A549 (cell line): ENCODE results near the gene KRT3. TPM values are rescaled to one million over a fixed set of nuclear protein-coding genes. Genes with fewer than 3 reads are reported as not detected.

ENCODE experiments used
- ATAC-seq, 2 experiments: fragments of 200-7000 bp in 1 of 2; fragments of >200 bp in 1 of 2; cut with Nextera tagmentation in 1 of 2; cut with Tn5 transposase in 1 of 2; 3 replicates each; pipeline versions ENCODE4 v1.8.0 to v1.9.1; 2018 to 2020; ENCODE audit warnings: mild to moderate bottlenecking in 1 of 2, moderate library complexity in 1 of 2
- CTCF ChIA-PET: fragments of 300-600 bp; sonication (Branson Sonifier 250); formaldehyde crosslinking; extraction: SDS; loops from one replicate; lab custom pipeline; 2021; ENCODE audit warnings: antibody characterized with exemption, inconsistent platforms; lab: Yijun Ruan, JAX
- POLR2A ChIA-PET: fragments of 350-600 bp; formaldehyde crosslinking; extraction: SDS; loops from one replicate; lab custom pipeline; 2021; ENCODE audit warnings: antibody characterized with exemption, inconsistent platforms; lab: Yijun Ruan, JAX
- DNase-seq, 2 experiments: peaks; one replicate each; pipeline versions ENCODE4 v3.0.0 to v3.0.0-alpha.2; 2011 to 2016; ENCODE audit warnings: low read depth in 1 of 2, low spot score in 1 of 2
- FAIRE-seq: peaks from 2 replicates; lab custom pipeline; 2011; peaks lifted over from hg19 to GRCh38; lab: Jason Lieb, UNC
- H3K27ac ChIP-seq, 2 experiments: fragments of >200 bp; sonication (Bioruptor Twin); formaldehyde crosslinking; 3 replicates each; pipeline ENCODE4 v1.5.1; 2016 to 2017
- H3K4me1 ChIP-seq: fragments of >200 bp; sonication (Bioruptor Twin); formaldehyde crosslinking; 3 replicates; pipeline ENCODE4 v1.6.1; 2016
- H3K4me2 ChIP-seq: fragments of >200 bp; sonication (Bioruptor Twin); formaldehyde crosslinking; 3 replicates; pipeline ENCODE4 v1.6.1; 2016
- H3K4me3 ChIP-seq: fragments of >200 bp; sonication (Bioruptor Twin); formaldehyde crosslinking; 3 replicates; pipeline ENCODE4 v1.5.1; 2016
- H3K9me3 ChIP-seq: fragments of >200 bp; sonication (Bioruptor Twin); formaldehyde crosslinking; 3 replicates; pipeline ENCODE4 v1.6.1; 2016
- BHLHE40 ChIP-seq: IDR thresholded peaks from 2 replicates; pipeline ENCODE4 v1.6.1; 2012; ENCODE audit warnings: low read depth, low read length, inconsistent platforms
- CBX2 ChIP-seq: fragments of 200-600 bp; sonication (generic); IDR thresholded peaks from 2 replicates; pipeline ENCODE4 v1.6.1; 2016; ENCODE audit warnings: low read depth, mild to moderate bottlenecking, borderline replicate concordance
- CHD2 ChIP-seq: fragments of 150-350 bp; IDR thresholded peaks from 2 replicates; pipeline ENCODE4 v1.6.1; 2014; ENCODE audit warnings: low read length; ENCODE audit not compliant: partially characterized antibody
- EHF ChIP-seq: fragments of 250-450 bp; sonication (Bioruptor Pico); IDR thresholded peaks from 2 replicates; pipeline ENCODE4 v1.5.0; 2020; ENCODE audit warnings: mild to moderate bottlenecking
- EHMT2 ChIP-seq: fragments of 200-600 bp; sonication (generic); IDR thresholded peaks from 2 replicates; pipeline ENCODE4 v1.6.1; 2016; ENCODE audit warnings: antibody characterized with exemption, low read depth, mild to moderate bottlenecking, moderate library complexity
- FOXS1 ChIP-seq: fragments of 250-450 bp; sonication (Bioruptor Pico); IDR thresholded peaks from 2 replicates; pipeline ENCODE4 v1.5.0; 2020; ENCODE audit warnings: mild to moderate bottlenecking, moderate library complexity
- GATA3 ChIP-seq: IDR thresholded peaks from 2 replicates; pipeline ENCODE4 v1.6.1; 2012; ENCODE audit warnings: borderline replicate concordance
- HEYL ChIP-seq: fragments of 250-450 bp; sonication (Bioruptor Pico); IDR thresholded peaks from 2 replicates; pipeline ENCODE4 v1.8.0; 2021; ENCODE audit warnings: mild to moderate bottlenecking, moderate library complexity
- HOXA7 ChIP-seq: fragments of 250-450 bp; sonication (Bioruptor Pico); IDR thresholded peaks from 2 replicates; pipeline ENCODE4 v1.5.0; 2020; ENCODE audit warnings: mild to moderate bottlenecking, moderate library complexity
- HOXB13 ChIP-seq: fragments of 250-450 bp; sonication (Bioruptor Pico); IDR thresholded peaks from 2 replicates; pipeline ENCODE4 v1.5.0; 2020; ENCODE audit warnings: low read depth, mild to moderate bottlenecking, moderate library complexity
- HOXB5 ChIP-seq: fragments of 250-450 bp; sonication (Bioruptor Pico); IDR thresholded peaks from 2 replicates; pipeline ENCODE4 v1.5.0; 2020; ENCODE audit warnings: mild to moderate bottlenecking, moderate library complexity
- KDM1A ChIP-seq: fragments of 200-600 bp; sonication (generic); IDR thresholded peaks from 2 replicates; pipeline ENCODE4 v1.6.1; 2016; ENCODE audit warnings: low read depth, mild to moderate bottlenecking
- KDM5A ChIP-seq: fragments of 200-600 bp; sonication (generic); IDR thresholded peaks from 2 replicates; pipeline ENCODE4 v1.6.1; 2016; ENCODE audit warnings: antibody characterized with exemption, mild to moderate bottlenecking
- MAFK ChIP-seq: fragments of 450-650 bp; IDR thresholded peaks from 2 replicates; pipeline ENCODE4 v1.6.1; 2014; ENCODE audit not compliant: partially characterized antibody
- NR3C1 ChIP-seq: fragments of >200 bp; sonication (Bioruptor Twin); formaldehyde crosslinking; IDR thresholded peaks from 3 replicates; pipeline ENCODE4 v1.6.1; 2017
- POLR2AphosphoS2 ChIP-seq: conservative IDR thresholded peaks from 2 replicates; pipeline ENCODE4 v1.6.1; 2012; ENCODE audit warnings: low read length, improper control_type of control experiment, inconsistent platforms
- TFCP2L1 ChIP-seq: fragments of 250-450 bp; sonication (Bioruptor Pico); IDR thresholded peaks from 2 replicates; pipeline ENCODE4 v1.5.0; 2021; ENCODE audit warnings: mild to moderate bottlenecking
- TP53 ChIP-seq: fragments of 250-450 bp; sonication (Bioruptor Pico); IDR thresholded peaks from 2 replicates; pipeline ENCODE4 v1.5.0; 2021; ENCODE audit warnings: mild to moderate bottlenecking, moderate library complexity
- ZC3H11A ChIP-seq: fragments of 450-650 bp; IDR thresholded peaks from 2 replicates; pipeline ENCODE4 v1.6.1; 2014; ENCODE audit warnings: antibody characterized with exemption, mild to moderate bottlenecking
- ZNF302 ChIP-seq: fragments of 250-450 bp; sonication (Bioruptor Pico); IDR thresholded peaks from 2 replicates; pipeline ENCODE4 v1.9.0; 2021; ENCODE audit warnings: inconsistent platforms, mild to moderate bottlenecking, moderate library complexity
- WGBS: methylation state at CpG from one replicate; pipeline ENCODE4 v1.1.6; 2017; ENCODE audit errors: missing lambda C conversion rate; 5-methylcytosine and 5-hydroxymethylcytosine counted together
- polyA plus RNA-seq, 4 experiments: library from polyadenylated mRNA; depleted of rRNA in 3 of 4; stranded (reverse); fragments of >200 nt; fragmentation: RNase III in 1 of 4; extraction: RNeasy Plus Mini Kit Qiagen cat#74134 plus additional on column Dnase treatment in 1 of 4; gene quantifications; 2 replicates in 3 of 4; 3 replicates in 1 of 4; pipeline ENCODE4 v1.2.3, GENCODE V29; 2011 to 2017
- TF ChIP-seq, protein P1 (sequence below): fragments of 450-650 bp; IDR thresholded peaks from 2 replicates; pipeline ENCODE4 v1.6.1; 2014; ENCODE audit warnings: antibody characterized with exemption

KRT3 gene
- polyA plus RNA-seq, 2 of the 4 experiments (the other 2 are of a cell fraction) = 0.04 to 0.06 TPM

DNA sequence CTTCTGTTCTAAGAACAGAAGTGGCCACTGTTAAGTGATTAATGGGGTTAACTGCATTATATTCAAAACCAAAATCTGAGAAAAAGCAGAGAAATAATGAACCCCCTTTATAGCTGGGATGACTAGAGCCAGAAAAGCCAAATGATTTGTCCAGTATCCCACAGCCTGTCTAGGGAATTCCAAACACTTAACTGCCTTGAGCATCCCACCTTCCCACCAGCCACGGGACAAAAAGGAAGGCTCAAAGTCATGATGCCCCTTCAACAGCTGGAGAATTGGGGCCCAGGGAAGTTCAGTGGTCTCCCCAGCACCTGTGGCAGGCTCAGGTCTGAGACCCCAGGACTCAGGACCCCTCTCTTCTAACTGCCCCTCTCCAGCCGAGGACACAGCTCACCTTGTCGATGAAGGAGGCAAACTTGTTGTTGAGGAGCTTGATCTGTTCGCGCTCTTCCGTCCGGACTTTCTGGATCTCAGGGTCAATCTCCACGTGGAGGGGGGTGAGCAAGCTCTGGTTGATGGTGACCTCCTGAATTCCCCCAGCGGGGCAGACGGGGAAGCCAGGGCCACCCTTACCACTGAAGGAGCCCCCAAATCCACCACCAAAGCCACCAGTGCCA is 17.4 kb upstream of the KRT3 start:
- Histone ChIP-seq H3K9me3 (no peaks in the 10 kb centered on the region), H3K4me2 (no peak overlapping the region), H3K4me1 (peaks cover 19% of the 10 kb centered on the region), H3K27ac (peak overlapping the region in 1 of 2 experiments; percentile 28; a peak in 1 of 6 replicates), H3K4me3 (no peak overlapping the region)
- DNase-seq = no peak
- no peak for TF ChIP-seq CHD2
- TF ChIP-seq NR3C1 = no peak
- TF ChIP-seq HOXA7 = no peak
- TF ChIP-seq BHLHE40 = no peak
- TF ChIP-seq KDM1A = no peak
- no peak for TF ChIP-seq ZNF302 (CRISPR knock-in tag)
- no peak for TF ChIP-seq EHMT2
- no peak for TF ChIP-seq HEYL (CRISPR knock-in tag)
- TF ChIP-seq EHF (CRISPR knock-in tag) = no peak
- no peak for TF ChIP-seq FOXS1
- no peak for TF ChIP-seq HOXB13
- no peak for TF ChIP-seq TP53 (CRISPR knock-in tag)
- TF ChIP-seq, protein P1, sequence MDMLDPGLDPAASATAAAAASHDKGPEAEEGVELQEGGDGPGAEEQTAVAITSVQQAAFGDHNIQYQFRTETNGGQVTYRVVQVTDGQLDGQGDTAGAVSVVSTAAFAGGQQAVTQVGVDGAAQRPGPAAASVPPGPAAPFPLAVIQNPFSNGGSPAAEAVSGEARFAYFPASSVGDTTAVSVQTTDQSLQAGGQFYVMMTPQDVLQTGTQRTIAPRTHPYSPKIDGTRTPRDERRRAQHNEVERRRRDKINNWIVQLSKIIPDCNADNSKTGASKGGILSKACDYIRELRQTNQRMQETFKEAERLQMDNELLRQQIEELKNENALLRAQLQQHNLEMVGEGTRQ = no peak
- TF ChIP-seq GATA3 = no peak
- TF ChIP-seq HOXB5 (CRISPR knock-in tag) = no peak
- TF ChIP-seq ZC3H11A = no peak
- TF ChIP-seq MAFK = no peak
- CTCF ChIA-PET = interaction anchor here (0.9 to 2.0 kb wide), 5 partner anchors 11 to 243 kb away, joined by 3 to 9 read pairs (median 4); no protein-coding TSS in a partner anchor
- POLR2A ChIA-PET = no interaction called here
- no peak for ATAC-seq
- FAIRE-seq = no peak
- 90% methylated on average over 10 of the region's 10 CpGs for WGBS

DNA sequence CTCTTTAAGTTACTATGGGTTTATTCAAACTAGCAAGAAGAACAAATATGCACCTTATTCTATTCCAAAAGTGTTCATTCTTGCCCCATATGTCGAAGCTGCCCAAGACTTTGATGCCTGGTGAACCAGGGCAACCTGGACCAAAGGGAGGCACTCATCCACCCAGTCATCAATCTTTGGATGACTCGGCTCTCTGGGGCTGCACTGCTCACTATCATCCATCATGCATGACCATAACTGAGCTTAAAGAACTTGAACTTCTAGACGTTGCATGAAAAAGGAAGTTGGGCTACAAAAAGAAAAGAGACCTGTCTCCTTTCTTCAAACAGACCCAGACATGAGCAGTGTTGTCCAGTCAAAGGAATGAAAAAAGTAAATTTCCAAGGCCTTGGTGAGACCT is 16.8 kb upstream of the KRT3 start:
- Histone ChIP-seq H3K9me3 (no peaks in the 10 kb centered on the region), H3K4me2 (no peak overlapping the region), H3K4me1 (peaks cover 16% of the 10 kb centered on the region), H3K4me3 (no peak overlapping the region)
- no peak for FAIRE-seq
- DNase-seq = no peak
- POLR2A ChIA-PET = no interaction called here
- no peak for TF ChIP-seq KDM5A
- no peak for TF ChIP-seq CBX2
- TF ChIP-seq, all 56 proteins: peak for 0
- no peak overlapping the region for H3K27ac ChIP-seq
- 54% methylated on average over 3 of the region's 3 CpGs for WGBS
- CTCF ChIA-PET = interaction anchor here (0.9 to 2.0 kb wide), 5 partner anchors 10 to 67 kb away, joined by 3 to 9 read pairs (median 4); no protein-coding TSS in a partner anchor
- ATAC-seq = no peak

DNA sequence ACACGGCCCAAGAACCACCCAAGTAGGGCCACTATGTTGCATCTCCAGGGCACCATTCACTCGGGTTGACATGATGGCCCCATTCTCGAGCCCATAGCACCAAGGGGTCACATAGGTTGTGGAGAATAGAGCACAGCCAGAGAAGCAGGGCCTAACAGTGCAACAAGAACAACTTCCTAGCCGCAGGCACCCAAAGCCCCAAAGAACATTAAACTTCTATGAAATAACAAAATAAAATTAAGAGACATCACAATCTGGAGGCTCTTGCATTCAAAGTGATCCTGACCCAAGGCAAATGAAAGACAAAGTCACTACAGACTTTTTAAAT is 16.1 kb upstream of the KRT3 start:
- FAIRE-seq (no peak), DNase-seq (no peak), ATAC-seq (no peak)
- H3K4me2 ChIP-seq = no peak overlapping the region
- H3K4me1 ChIP-seq = peaks cover 16% of the 10 kb centered on the region
- POLR2A ChIA-PET = no interaction called here
- no peaks in the 10 kb centered on the region for H3K9me3 ChIP-seq
- H3K27ac ChIP-seq = no peak overlapping the region
- H3K4me3 ChIP-seq = no peak overlapping the region
- WGBS = 51% methylated on average over 4 of the region's 4 CpGs
- CTCF ChIA-PET = interaction anchor here (1.2 to 2.0 kb wide), 4 partner anchors 10 to 68 kb away, joined by 3 to 9 read pairs (median 4); no protein-coding TSS in a partner anchor
- no peak for TF ChIP-seq TFCP2L1 (CRISPR knock-in tag)
- TF ChIP-seq KDM5A = no peak
- no peak for TF ChIP-seq POLR2AphosphoS2
